ENCODE data around the gene RPL39. TPM values are rescaled to one million over a fixed set of nuclear protein-coding genes. Genes with fewer than 3 reads are reported as not detected.
"Not testable (repeated sequence)": the region's sequence is repeated elsewhere in the genome, so short reads cannot be mapped to it uniquely, and the experiment has no call there.

RPL39 gene
- 1,000 to 10,000 TPM; 1,424 to 2,585 TPM for total RNA-seq
- 1,000 to 10,000 TPM; 1,050 to 1,061 TPM for polyA plus RNA-seq (ENCODE audit: insufficient read length in 2 of 2)
- long read RNA-seq, donor 1, transcript RPL39-202 (2 exons, 1,915 nt): minor isoform, 10 of 119 reads
- long read RNA-seq, donor 1, transcript RPL39-201 (3 exons, 401 nt): major isoform, 103 of 119 reads
- long read RNA-seq, donor 1, partial matches to known transcripts: 6 of 119 reads
- long read RNA-seq, donor 1, other reads (novel, unspliced or antisense): 0 of 119 reads
- long read RNA-seq, donor 2, transcript RPL39-201 (3 exons, 401 nt): major isoform, 30 of 32 reads
- long read RNA-seq, donor 2, partial matches to known transcripts: 0 of 32 reads
- long read RNA-seq, donor 2, other reads (novel, unspliced or antisense): 0 of 32 reads
- long read RNA-seq, donor 3, transcript RPL39-201 (3 exons, 401 nt): major isoform, 56 of 59 reads
- long read RNA-seq, donor 3, partial matches to known transcripts: 0 of 59 reads
- long read RNA-seq, donor 3, other reads (novel, unspliced or antisense): 0 of 59 reads
- long read RNA-seq, donor 4, transcript RPL39-201 (3 exons, 401 nt): major isoform, 472 of 505 reads
- long read RNA-seq, donor 4, transcript RPL39-202 (2 exons, 1,915 nt): minor isoform, 15 of 505 reads
- long read RNA-seq, donor 4, partial matches to known transcripts: 18 of 505 reads
- long read RNA-seq, donor 4, other reads (novel, unspliced or antisense): 0 of 505 reads

DNA sequence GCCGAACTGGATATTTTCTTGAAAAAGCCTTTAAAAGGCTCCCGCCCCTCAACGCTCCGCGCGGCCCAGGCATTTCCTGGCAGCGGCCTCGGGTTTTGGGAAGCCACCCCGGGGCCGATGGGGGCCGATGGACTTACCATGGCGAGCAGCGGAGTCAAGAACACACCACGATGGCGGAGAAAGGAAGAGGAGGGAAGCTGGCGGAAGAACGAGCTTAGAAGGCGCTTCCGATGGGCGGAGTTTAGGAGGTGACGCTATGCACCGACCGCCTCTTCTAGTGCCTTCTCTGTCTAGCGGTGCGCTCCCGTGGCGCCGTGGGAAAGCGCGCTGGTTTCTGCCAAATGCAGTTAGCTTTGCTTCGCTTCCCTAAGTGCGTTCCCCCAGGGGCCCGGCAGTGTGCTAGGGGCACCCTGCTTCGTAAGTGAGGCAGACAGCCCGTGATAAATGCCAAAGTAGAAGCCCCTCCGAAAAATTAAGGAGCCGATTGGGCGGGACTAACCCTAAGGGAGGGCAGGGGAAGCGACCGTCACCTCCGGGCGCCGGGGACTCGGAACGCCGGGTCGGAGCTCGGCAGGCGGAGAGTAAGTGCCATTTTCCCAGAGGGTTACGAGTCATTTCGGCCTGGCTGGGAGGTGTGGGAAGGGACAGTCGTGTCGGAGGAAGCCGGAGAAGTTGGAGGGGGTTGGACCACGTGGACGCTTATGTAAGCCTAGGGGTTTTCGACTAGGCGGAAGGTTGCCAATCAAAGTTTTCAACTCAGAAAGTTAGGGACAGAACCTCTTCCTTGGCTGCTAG lies at the start of gene RPL39:
TSS of gene RPL39 (minus strand) at position 194 of the 795 bp plus-strand sequence. CDS start at position 140, 54 bp downstream.
- Histone ChIP-seq H3K4me3 (ENCODE audit: low read depth, low read length) (peak within 1 kb of the TSS; percentile 80), H3K36me3 (ENCODE audit: control insufficient read depth, insufficient read depth, low read length) (peaks cover 6% of the 10 kb centered on the region), H3K27ac (ENCODE audit: low read depth, low read length) (peak within 1 kb of the TSS; percentile 98), H3K27me3 (ENCODE audit: control insufficient read depth, insufficient read depth, low read length) (no peaks in the 10 kb centered on the region), H3K9me3 (ENCODE audit: control insufficient read depth, insufficient read depth, low read length) (no peaks in the 10 kb centered on the region), H3K4me1 (ENCODE audit: control insufficient read depth, insufficient read depth, low read length) (peaks cover 7% of the 10 kb centered on the region)
- WGBS (ENCODE audit: insufficient coverage): 21% methylated on average over 57 of the region's 58 CpGs
- peak; percentile 70 to 96 (median 75) for DNase-seq (ENCODE audit: low read depth in 4 of 6, low spot score in 6 of 6)

DNA sequence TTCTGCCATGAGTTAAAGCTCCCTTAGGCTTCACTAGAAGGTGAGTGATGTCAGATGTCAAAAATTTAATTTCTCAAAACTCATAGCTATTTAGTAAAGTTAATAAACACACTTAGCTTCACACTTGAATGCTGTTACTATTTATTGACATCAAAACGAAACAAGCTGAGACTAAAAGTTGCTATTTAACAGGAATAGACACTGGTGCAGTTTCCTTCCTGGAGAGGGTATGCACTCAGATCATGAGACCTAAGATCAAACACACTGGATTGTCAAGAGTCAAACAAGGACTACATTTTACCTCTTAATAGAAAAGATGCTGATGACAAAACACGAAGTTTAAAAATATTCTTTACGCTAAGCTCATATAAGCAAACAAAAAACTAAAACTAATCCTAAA lies 42.5 kb upstream of the RPL39 start:
- no peaks in the 10 kb centered on the region for H3K9me3 ChIP-seq (ENCODE audit: control insufficient read depth, insufficient read depth, low read length)
- H3K36me3 ChIP-seq (ENCODE audit: control insufficient read depth, insufficient read depth, low read length): peaks cover 14% of the 10 kb centered on the region
- no CpG with 5 or more reads among the region's 3 CpGs for WGBS (ENCODE audit: insufficient coverage)
- no peaks in the 10 kb centered on the region for H3K27me3 ChIP-seq (ENCODE audit: control insufficient read depth, insufficient read depth, low read length)
- H3K4me3 ChIP-seq (ENCODE audit: low read depth, low read length): no peak overlapping the region
- H3K27ac ChIP-seq (ENCODE audit: low read depth, low read length): no peak overlapping the region
- no peak for DNase-seq (ENCODE audit: low read depth in 4 of 6, low spot score in 6 of 6)
- H3K4me1 ChIP-seq (ENCODE audit: control insufficient read depth, insufficient read depth, low read length): no peaks in the 10 kb centered on the region

DNA sequence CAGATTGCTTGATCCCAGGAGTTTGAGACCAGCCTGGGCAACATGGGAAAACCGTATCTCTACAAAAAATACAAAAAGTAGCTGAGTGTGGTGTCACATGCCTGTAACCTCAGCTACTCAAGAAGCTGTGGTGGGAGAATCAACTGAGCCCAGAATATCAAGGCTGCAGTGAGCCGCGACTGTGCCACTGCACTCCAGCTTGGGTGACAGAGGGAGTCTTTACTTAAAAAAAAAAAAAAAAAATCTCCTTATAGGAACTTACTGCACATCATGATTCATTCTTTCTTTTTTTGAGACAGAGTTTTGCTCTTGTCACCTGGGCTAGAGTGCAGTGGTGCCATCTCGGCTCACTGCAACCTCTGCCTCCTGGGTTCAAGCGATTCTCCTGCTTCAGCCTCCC lies 37.0 kb upstream of the RPL39 start:
- 80% methylated on average over 1 of the region's 5 CpGs for WGBS (ENCODE audit: insufficient coverage)
- Histone ChIP-seq H3K4me3 (ENCODE audit: low read depth, low read length) (no peak overlapping the region), H3K4me1 (ENCODE audit: control insufficient read depth, insufficient read depth, low read length) (no peaks in the 10 kb centered on the region), H3K9me3 (ENCODE audit: control insufficient read depth, insufficient read depth, low read length) (no peaks in the 10 kb centered on the region), H3K27ac (ENCODE audit: low read depth, low read length) (no peak overlapping the region), H3K36me3 (ENCODE audit: control insufficient read depth, insufficient read depth, low read length) (peaks cover 2% of the 10 kb centered on the region), H3K27me3 (ENCODE audit: control insufficient read depth, insufficient read depth, low read length) (no peaks in the 10 kb centered on the region)
- no peak for DNase-seq (ENCODE audit: low read depth in 4 of 6, low spot score in 6 of 6)

DNA sequence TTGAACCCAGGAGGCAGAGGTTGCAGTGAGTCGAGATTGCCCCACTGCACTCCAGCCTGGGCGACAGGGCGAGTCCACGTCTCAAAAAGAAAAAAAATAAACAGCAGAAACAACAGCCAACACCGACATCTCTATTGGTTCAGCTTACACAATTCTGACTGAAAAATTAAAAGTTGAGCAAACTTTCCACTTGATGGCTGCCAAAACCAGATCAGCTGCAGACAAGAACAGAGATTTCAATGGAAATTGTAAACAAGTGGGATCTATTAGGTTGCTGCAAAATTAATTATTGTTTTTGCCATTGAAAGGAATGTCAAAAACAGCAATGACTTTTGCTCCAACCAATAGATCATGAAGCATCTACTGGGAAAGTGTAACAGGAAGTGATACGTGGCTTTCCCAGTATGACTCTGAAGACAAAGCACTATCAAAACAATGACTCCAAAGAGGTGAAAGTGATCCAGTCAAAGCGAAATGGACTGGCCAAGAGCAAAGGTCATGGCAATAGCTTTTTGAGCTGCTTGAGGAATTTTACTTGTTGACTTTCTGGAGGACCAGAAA lies 35.0 kb upstream of the RPL39 start:
- no peaks in the 10 kb centered on the region for H3K9me3 ChIP-seq (ENCODE audit: control insufficient read depth, insufficient read depth, low read length)
- 48% methylated on average over 5 of the region's 7 CpGs for WGBS (ENCODE audit: insufficient coverage)
- no peak overlapping the region for H3K4me3 ChIP-seq (ENCODE audit: low read depth, low read length)

DNA sequence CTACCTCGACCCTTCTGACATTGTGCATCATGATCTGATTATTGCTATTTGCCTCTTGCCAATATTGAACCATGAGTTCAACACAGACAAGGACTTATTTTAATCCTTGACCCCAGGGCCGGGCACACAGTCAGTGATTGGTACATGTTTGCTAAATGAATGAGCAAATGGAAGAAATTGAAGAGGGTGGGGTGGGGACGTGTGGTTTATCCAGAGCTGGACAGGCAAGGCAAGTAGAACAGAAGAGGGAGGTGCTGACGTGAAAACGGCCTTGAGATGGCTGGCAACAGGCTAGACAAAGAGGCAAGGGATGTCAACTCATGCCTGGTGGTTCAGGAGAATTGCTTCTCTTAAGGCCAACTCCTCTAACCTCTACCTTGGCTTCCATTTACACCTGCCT lies 32.8 kb upstream of the RPL39 start:
- not testable (repeated sequence) for H3K36me3 ChIP-seq (ENCODE audit: control insufficient read depth, insufficient read depth, low read length); H3K9me3 ChIP-seq (ENCODE audit: control insufficient read depth, insufficient read depth, low read length); H3K4me1 ChIP-seq (ENCODE audit: control insufficient read depth, insufficient read depth, low read length); H3K27ac ChIP-seq (ENCODE audit: low read depth, low read length); H3K4me3 ChIP-seq (ENCODE audit: low read depth, low read length); H3K27me3 ChIP-seq (ENCODE audit: control insufficient read depth, insufficient read depth, low read length); DNase-seq (ENCODE audit: low read depth in 4 of 6, low spot score in 6 of 6)
- no CpG with 5 or more reads among the region's 5 CpGs for WGBS (ENCODE audit: insufficient coverage)

More for the DNA sequence above, 35.0 kb upstream of the RPL39 start:
- no peak for DNase-seq (ENCODE audit: low read depth in 4 of 6, low spot score in 6 of 6)
- Histone ChIP-seq H3K27me3 (ENCODE audit: control insufficient read depth, insufficient read depth, low read length) (no peaks in the 10 kb centered on the region), H3K36me3 (ENCODE audit: control insufficient read depth, insufficient read depth, low read length) (peaks cover 2% of the 10 kb centered on the region), H3K4me1 (ENCODE audit: control insufficient read depth, insufficient read depth, low read length) (no peaks in the 10 kb centered on the region), H3K27ac (ENCODE audit: low read depth, low read length) (no peak overlapping the region)

DNA sequence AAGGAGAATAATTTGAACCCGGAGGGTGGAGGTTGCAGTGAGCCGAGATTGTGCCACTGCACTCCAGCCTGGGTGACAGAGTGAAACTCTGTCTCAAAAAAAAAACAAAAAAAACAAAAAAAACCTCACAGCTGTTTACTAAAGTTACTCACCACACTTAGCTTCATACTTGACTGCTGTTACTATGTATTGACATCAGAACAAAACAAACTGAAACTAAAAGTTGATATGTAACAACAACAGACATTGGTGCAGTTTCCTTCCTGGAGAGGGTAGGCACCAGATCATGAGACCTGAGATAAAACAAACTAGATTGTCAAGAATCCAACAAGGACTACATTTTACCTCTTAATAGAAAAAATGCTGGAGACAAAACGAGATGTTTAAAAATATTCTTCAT lies 30.3 kb upstream of the RPL39 start:
- not testable (repeated sequence) for H3K9me3 ChIP-seq (ENCODE audit: control insufficient read depth, insufficient read depth, low read length); H3K36me3 ChIP-seq (ENCODE audit: control insufficient read depth, insufficient read depth, low read length); DNase-seq (ENCODE audit: low read depth in 4 of 6, low spot score in 6 of 6); H3K27ac ChIP-seq (ENCODE audit: low read depth, low read length); H3K4me3 ChIP-seq (ENCODE audit: low read depth, low read length); H3K27me3 ChIP-seq (ENCODE audit: control insufficient read depth, insufficient read depth, low read length); H3K4me1 ChIP-seq (ENCODE audit: control insufficient read depth, insufficient read depth, low read length)
- WGBS (ENCODE audit: insufficient coverage): no CpG with 5 or more reads among the region's 3 CpGs

DNA sequence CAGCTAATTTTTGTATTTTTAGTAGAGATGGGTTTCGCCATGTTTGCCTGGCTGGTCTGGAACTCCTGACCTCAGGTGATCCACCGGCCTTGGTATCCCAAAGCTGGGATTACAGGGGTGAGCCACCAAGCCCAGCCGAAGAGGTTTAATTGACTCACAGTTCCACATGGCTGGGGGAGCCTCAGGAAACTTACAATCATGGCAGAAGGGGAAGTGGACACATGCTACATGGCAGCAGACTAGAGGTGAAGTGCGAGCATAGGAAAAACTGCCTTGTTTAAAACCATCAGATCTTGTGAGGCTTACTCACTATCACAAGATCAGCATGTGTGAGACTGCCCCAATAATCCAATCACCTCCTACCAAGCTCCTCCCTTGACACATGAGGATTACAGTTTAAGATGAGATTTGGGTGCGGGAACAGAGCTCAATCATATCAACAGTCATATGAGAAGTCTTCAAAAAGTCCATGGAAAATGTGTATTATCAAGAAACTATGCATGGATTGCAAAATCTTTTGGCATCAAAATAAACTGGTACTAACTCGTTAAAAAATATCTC lies 25.8 kb upstream of the RPL39 start:
- Histone ChIP-seq H3K27ac (ENCODE audit: low read depth, low read length) (no peak overlapping the region), H3K36me3 (ENCODE audit: control insufficient read depth, insufficient read depth, low read length) (no peaks in the 10 kb centered on the region), H3K4me1 (ENCODE audit: control insufficient read depth, insufficient read depth, low read length) (no peaks in the 10 kb centered on the region), H3K9me3 (ENCODE audit: control insufficient read depth, insufficient read depth, low read length) (no peaks in the 10 kb centered on the region), H3K27me3 (ENCODE audit: control insufficient read depth, insufficient read depth, low read length) (no peaks in the 10 kb centered on the region), H3K4me3 (ENCODE audit: low read depth, low read length) (no peak overlapping the region)
- WGBS (ENCODE audit: insufficient coverage): 77% methylated on average over 3 of the region's 6 CpGs
- no peak for DNase-seq (ENCODE audit: low read depth in 4 of 6, low spot score in 6 of 6)

DNA sequence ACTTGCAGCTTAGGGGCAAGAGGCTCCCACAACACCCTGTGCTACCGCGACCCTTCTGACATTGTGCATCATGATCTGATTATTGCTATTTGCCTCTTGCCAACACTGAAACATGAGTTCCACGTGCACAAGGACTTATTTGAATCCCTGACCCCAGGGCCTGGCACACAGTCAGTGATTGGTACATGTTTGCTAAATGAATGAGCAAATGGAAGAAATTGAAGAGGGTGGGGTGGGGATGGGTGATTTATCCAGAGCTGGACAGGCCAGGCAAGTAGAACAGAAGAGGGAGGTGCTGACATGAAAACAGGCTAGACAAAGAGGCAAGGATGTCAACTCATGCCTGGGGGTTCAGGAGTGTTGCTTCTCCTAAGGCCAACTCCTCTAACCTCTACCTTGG lies 24.9 kb upstream of the RPL39 start:
- H3K4me3 ChIP-seq (ENCODE audit: low read depth, low read length): no peak overlapping the region
- 85% methylated on average over 3 of the region's 3 CpGs for WGBS (ENCODE audit: insufficient coverage)
- no peaks in the 10 kb centered on the region for H3K9me3 ChIP-seq (ENCODE audit: control insufficient read depth, insufficient read depth, low read length)
- H3K4me1 ChIP-seq (ENCODE audit: control insufficient read depth, insufficient read depth, low read length): no peaks in the 10 kb centered on the region
- no peaks in the 10 kb centered on the region for H3K36me3 ChIP-seq (ENCODE audit: control insufficient read depth, insufficient read depth, low read length)
- H3K27ac ChIP-seq (ENCODE audit: low read depth, low read length): no peak overlapping the region
- no peaks in the 10 kb centered on the region for H3K27me3 ChIP-seq (ENCODE audit: control insufficient read depth, insufficient read depth, low read length)
- DNase-seq (ENCODE audit: low read depth in 4 of 6, low spot score in 6 of 6): no peak

DNA sequence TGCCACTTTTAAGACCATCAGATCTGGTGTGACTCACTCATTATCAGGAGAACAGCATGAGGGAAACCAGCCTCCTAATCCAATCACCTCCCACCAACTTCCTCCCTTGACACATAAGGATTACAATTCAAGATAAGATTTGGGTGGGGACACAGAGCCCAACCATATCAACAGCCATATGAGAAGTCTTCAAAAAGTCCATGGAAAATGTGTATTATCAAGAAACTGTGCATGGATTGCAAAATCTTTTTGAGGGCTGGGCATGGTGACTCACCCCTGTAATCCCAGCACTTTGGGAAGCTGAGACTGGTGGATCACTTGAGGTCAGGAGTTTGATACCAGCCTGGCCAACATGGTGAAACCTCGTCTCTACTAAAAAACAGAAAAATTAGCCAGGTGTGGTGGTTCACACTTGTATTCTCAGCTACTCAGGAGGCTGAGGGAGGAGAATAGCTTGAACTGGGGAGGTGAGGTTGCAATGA lies 17.8 kb upstream of the RPL39 start:
- WGBS (ENCODE audit: insufficient coverage): 33% methylated on average over 1 of the region's 1 CpG
- Histone ChIP-seq H3K4me1 (ENCODE audit: control insufficient read depth, insufficient read depth, low read length) (no peaks in the 10 kb centered on the region), H3K9me3 (ENCODE audit: control insufficient read depth, insufficient read depth, low read length) (no peaks in the 10 kb centered on the region)

More for the DNA sequence above, 17.8 kb upstream of the RPL39 start:
- Histone ChIP-seq H3K27ac (ENCODE audit: low read depth, low read length) (no peak overlapping the region), H3K4me3 (ENCODE audit: low read depth, low read length) (no peak overlapping the region), H3K27me3 (ENCODE audit: control insufficient read depth, insufficient read depth, low read length) (no peaks in the 10 kb centered on the region), H3K36me3 (ENCODE audit: control insufficient read depth, insufficient read depth, low read length) (no peaks in the 10 kb centered on the region)
- no peak for DNase-seq (ENCODE audit: low read depth in 4 of 6, low spot score in 6 of 6)

All from spinal cord (tissue), 10 donors.